NT2/D1 (cell line): ENCODE data around the gene CTSZ.

Experiments
- YY1 ChIP-seq: IDR thresholded peaks from 2 replicates; pipeline ENCODE4 v1.6.1; 2011; ENCODE audit not compliant: insufficient read length, insufficient read depth
- ZNF274 ChIP-seq: IDR thresholded peaks from 2 replicates; pipeline ENCODE4 v1.6.1; 2011; ENCODE audit warnings: mild to moderate bottlenecking, low read depth, low read length

DNA sequence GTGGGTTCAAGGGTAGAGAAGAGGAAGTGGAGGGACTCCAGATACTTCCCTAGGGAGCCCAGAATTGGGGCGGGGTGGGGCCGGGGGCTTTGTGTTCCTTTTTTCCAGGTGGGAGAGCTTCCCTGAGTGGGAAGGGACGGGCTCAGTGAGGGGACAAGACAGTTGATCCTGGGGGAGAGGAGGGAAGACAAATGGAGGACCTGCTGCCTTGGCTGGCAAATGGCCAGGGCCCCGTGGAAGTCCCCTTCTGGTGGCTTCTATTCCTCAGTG, 2.6 kb downstream of the CTSZ start:
- no peak for TF ChIP-seq YY1
- TF ChIP-seq ZNF274 = no peak
